Stomach (tissue), 4 donors: ENCODE results near the gene PCDH9.

Experiments
- CTCF ChIP-seq, 7 experiments: fragments of 450-650 bp in 4 of 7; fragments of 200-600 bp in 3 of 7; sonication (generic) in 3 of 7; IDR thresholded peaks; one replicate each; pipeline ENCODE4 v1.5.1; 2016 to 2019; ENCODE audit warnings: antibody characterized with exemption in 7 of 7, control low read depth in 2 of 7, mild to moderate bottlenecking in 1 of 7
- POLR2A ChIP-seq, 4 donors: fragments of 450-650 bp; IDR thresholded peaks; one replicate each; pipeline ENCODE4 v1.6.1; 2016; ENCODE audit warnings: antibody characterized with exemption in 4 of 4, control low read depth in 2 of 4, mild to moderate bottlenecking in 1 of 4, moderate library complexity in 1 of 4

GRCh38 chr13:66446413-66446812 lies 783.7 kb downstream of the PCDH9 start:
- TF ChIP-seq CTCF (IDR thresholded peaks at IDR 0.05) (no peak), POLR2A (IDR thresholded peaks at IDR 0.05) (no peak)
